Stimulated activated CD4-positive, alpha-beta T cell treated with anti-CD3 and anti-CD28 coated beads, TNF-alpha, amount 100 ng/mL, for 48 hours (primary cell): ENCODE results near the gene ZNF155.
"Not testable (repeated sequence)": the region's sequence is repeated elsewhere in the genome, so short reads cannot be mapped to it uniquely, and the experiment has no call there.

Source experiments
- DNase-seq, 3 donors: peaks; one replicate each; pipeline ENCODE4 v3.0.0-alpha.2; 2020; ENCODE audit warnings: low read depth in 3 of 3

ZNF155 gene

DNA sequence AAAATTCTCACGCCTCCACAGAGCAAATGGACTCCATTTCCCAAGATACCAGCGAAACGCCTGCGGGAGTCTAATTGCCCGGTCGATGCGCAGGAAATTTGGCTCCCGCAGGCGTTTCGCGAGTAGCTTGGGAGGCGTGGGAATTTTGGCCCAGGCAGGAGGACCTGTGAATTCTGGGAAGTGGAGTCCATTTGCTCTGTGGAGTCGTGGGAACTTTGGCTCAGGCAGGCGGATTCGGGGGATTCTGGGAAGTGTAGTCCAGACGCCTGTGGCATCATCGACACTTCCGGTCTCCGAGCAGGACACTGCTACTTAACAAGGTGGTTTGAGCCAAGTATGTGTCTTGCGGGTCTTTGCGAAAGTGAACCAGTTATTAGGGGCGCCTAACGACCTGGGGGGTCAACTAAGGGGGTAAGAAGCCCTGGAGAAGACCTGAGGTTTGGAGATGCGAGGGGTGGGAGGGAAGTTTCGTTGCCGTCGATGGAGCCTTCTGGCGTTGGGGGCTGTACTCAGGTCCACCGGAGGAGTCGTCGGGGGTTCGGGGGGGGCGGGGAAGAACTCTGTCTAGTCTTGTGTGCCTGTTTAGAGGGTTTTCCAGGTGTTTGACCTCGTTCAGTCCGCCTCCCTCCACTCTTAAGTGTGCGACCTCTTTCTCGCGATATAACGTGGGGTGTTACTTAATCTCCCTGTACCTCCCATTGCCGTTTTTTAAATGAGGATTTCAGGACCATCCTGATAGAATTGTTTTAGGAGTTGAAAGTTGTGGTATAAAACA, at the start of gene ZNF155:
Gene ZNF155, plus strand, starts transcription at position 277 of the 775 bp plus-strand sequence. CDS start 4,356 bp downstream, outside the sequence.
- DNase-seq = peak; percentile 45 to 55 (median 50)

- DNase-seq = peak; percentile 72 to 84 (median 80)
These were observed 48.8 kb upstream of the ZNF155 start, which contains the start of gene ZNF45 for GRCh38 chr19:43934985-43935708. TSS of gene ZNF45 (minus strand) at chr19:43935282. CDS start at chr19:43922185, 13,097 bp downstream.

GRCh38 chr19:43936188-43936587, 47.8 kb upstream of the ZNF155 start:
- DNase-seq = no peak

DNA sequence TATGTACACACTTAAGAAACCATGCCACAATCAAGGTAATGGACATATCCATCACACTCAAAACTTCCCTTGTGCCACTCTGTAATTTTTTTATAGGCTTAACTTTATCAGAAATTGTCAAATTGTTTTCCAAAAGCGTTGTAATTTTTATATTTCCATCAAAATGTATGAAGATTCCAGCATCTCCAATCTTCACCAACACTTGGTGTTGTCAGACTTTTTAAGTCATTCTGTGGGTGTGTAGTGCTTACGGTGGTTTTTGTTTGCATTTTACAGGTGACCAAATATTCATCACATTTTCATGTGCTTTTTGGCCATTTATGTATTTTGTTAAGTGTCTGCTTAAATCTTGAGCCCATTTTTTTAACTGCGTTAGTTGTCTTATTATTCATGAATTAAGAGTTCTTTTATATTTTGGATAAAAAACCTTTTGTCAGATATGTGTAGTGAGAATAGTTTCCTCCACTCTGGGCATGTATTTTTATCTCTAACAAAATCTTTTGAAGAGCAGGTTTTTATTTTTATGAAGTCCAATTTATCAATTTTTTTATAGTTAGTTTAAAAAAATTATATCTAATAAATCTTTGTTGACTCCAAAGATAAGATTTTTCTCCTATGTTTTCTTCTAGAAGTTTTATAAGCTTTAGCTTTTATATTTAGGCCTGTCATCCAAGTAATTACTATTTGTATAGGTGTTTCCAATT, 44.3 kb upstream of the ZNF155 start:
- no peak for DNase-seq

GRCh38 chr19:43940719-43941118, 43.3 kb upstream of the ZNF155 start:
- no peak for DNase-seq

- DNase-seq = no peak
These were observed 42.8 kb upstream of the ZNF155 start for GRCh38 chr19:43941209-43941608.

GRCh38 chr19:43947412-43947811, 36.6 kb upstream of the ZNF155 start:
- not testable (repeated sequence) for DNase-seq

- not testable (repeated sequence) for DNase-seq
These were observed 34.2 kb upstream of the ZNF155 start for GRCh38 chr19:43949803-43950202.

DNA sequence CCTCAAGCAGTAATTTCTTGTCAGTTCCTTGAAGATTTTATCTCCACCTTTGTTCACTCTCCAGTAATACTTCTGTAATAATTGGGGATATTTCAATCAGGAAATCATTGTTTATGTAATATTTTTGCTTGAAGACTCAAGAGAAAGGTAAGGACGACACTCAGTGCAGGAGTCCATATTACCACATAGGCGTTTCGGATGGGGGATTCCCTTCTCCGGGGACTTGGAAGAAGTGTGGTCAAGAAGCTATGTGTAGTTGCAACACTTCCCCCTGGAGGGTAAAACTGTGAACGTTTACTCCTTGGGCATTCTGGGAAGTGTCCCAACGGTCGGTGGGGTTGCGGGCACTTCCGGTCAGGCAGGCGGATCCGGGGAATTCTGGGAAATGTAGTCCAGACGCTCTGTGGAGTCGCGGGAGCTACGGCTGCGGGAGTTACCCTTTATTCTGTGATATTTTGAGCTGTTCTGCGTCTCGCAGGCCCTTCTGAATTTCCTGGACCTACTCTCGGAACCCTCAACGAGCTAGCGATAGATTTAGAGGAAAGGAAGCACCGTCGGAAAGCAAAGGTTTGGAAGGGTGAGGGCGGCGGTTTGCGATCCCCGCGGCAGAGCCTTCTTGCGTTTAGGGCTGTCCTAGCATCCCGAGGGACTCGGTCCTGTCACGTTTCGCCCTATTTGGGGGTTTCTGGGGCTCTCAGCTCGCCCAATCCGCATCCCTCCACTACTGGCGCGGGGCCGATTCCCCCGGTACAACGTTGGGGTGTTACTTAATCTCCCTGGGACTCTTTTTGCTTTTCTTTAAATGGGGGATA, 32.9 kb upstream of the ZNF155 start, which contains the start of gene ZNF221:
Gene ZNF221, plus strand, starts transcription at position 395 of the 812 bp plus-strand sequence. CDS start 11,499 bp downstream, outside the sequence.
- peak; percentile 43 to 53 (median 44) for DNase-seq

DNA sequence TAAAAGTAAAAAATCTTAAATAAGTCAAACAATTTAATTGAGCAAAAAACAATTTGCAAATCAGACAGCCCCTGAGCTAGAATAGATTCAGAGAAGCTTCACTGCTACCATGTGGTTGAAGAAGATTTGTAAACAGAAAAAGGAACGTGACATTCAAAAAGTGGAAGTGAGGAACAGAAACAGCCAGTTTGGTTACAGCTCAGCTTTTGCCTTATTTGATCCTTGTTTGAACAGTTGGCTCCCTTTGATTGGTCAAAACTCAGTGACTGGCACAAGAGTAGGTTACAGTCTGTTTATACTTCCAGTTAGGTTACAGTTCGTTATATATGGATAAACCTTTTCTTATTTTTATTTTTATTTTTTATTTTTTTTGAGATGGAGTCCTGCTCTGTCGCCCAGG, 27.2 kb upstream of the ZNF155 start:
- no peak for DNase-seq

- no peak for DNase-seq
These were observed 26.1 kb upstream of the ZNF155 start for GRCh38 chr19:43957891-43958290.

GRCh38 chr19:43960411-43960810, 23.6 kb upstream of the ZNF155 start:
- no peak for DNase-seq

DNA sequence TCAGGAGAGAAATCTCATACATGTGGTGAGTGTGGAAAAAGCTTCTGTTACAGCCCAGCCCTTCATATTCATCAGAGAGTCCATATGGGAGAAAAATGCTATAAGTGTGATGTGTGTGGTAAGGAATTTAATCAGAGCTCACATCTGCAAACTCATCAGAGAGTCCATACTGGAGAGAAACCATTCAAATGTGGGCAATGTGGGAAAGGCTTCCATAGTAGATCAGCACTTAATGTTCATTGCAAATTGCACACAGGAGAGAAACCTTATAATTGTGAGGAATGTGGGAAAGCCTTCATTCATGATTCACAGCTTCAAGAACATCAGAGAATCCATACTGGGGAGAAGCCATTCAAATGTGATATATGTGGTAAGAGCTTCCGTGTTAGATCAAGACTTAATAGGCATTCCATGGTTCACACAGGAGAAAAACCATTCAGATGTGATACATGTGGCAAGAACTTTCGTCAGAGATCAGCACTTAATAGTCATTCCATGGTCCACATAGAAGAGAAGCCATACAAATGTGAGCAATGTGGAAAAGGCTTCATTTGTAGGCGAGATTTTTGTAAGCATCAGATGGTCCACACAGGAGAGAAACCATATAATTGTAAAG, 17.8 kb upstream of the ZNF155 start:
- DNase-seq = no peak

DNA sequence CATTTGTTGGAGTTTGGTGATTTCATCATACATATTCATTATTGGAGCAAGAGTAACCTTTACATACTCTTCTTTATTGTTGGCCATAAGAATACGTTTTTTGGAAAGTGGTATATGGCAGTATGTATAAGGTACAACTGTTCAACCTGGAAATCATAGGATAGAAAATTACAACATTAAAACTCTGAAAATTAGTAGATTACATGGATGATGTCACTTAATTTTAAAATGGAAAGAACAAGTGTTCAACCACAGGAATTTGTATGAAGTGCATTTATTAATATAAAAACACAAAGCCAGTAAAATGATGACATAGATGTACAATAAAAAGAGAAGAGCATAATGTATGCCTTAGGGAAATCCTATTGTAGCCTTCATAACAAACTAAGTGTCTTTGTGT, 7.3 kb upstream of the ZNF155 start:
- no peak for DNase-seq

DNA sequence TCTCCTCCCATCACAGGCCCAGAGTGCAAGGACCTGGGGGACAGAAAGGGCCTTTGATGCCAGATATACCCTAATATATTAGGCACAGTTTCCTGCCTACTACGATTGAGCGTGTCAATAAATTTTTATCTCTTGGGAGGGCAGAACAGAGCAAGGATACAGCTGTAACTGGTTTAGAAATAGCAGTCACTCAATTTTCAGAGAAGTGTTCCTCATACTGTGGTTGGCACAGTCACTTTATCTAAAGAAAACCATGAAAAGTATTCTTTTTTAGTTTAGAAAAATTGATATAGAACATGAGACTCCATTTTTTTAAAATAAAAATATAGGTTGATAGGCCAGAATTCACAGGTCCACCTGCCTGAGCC, 460 bp upstream of the ZNF155 start:
- DNase-seq = no peak

DNA sequence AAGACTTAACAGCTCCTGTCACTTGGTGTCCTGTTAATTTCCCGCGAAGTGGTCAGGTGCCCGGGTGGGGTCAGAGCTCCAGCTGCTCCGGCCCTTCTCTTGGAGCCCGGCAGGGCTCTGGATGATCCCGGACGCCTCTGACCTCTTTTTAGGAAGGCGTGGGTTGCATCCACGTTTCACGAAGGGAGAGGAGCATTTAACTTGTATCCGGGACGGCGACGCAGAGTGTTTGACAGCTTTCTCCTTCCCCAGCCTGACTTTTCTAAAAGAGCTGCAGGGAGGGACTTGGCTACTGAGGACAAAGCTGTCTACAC, 656 bp downstream of the ZNF155 start:
- no peak for DNase-seq

GRCh38 chr19:43997631-43998290, 13.8 kb downstream of the ZNF155 start:
- DNase-seq = no peak

GRCh38 chr19:44002212-44002565, 18.2 kb downstream of the ZNF155 start:
- no peak for DNase-seq

- peak; percentile 65 to 77 (median 75) for DNase-seq
These were observed 18.8 kb downstream of the ZNF155 start, which contains the start of gene ZNF230 for GRCh38 chr19:44002566-44003460. TSS of gene ZNF230 (plus strand) at chr19:44002957. CDS start at chr19:44007079, 4,122 bp downstream.
